ENCODE measurements around the gene ARL8B.

DNA sequence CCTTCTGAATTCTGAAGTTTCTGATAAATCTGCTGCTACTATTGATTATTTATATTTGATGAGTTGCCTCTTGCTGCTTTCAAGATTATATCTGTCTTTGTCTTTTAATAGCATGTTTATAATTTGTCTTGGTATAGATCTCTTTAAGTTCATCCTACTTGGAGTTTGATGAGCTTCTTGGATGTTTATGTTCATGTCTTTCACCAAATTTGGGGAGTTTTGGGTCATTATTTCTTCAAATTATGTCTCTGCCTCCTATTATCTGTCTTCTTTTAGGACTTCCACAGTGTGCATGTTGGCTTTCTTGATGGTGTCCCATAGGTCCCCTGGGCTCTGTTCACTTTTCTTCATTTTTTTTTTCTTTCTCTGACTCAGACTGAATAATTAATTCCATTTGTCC lies 33.1 kb downstream of the ARL8B start:
- TF ChIP-seq SUZ12 (IDR thresholded peaks at IDR 0.05): no peak
- TF ChIP-seq ZNF384 (IDR thresholded peaks at IDR 0.05): no peak
- TF ChIP-seq BHLHE40 (IDR thresholded peaks at IDR 0.05; ENCODE audit: borderline replicate concordance): no peak
- TF ChIP-seq FOXM1 (IDR thresholded peaks at IDR 0.05; ENCODE audit: borderline replicate concordance): no peak
